GM23248 (cell line): Measurements from ENCODE around the gene CNIH4. TPM values are rescaled to one million over a fixed set of nuclear protein-coding genes. Genes with fewer than 3 reads are reported as not detected.

Experiments
- DNase-seq: peaks from one replicate; pipeline ENCODE4 v3.0.0-alpha.2; 2015
- H2AFZ ChIP-seq: fragments of 200-600 bp; sonication (generic); 2 replicates; pipeline ENCODE4 v1.6.1; 2016; ENCODE audit warnings: antibody characterized with exemption
- H3F3A ChIP-seq: fragments of 200-600 bp; sonication (generic); 2 replicates; pipeline ENCODE4 v1.6.1; 2016; ENCODE audit warnings: mild to moderate bottlenecking, antibody characterized with exemption, mixed run types; ENCODE audit not compliant: insufficient read depth
- H3K27ac ChIP-seq: fragments of 200-600 bp; sonication (generic); 2 replicates; pipeline ENCODE4 v1.5.1; 2016; ENCODE audit warnings: mild to moderate bottlenecking
- H3K27me3 ChIP-seq: fragments of 200-600 bp; sonication (generic); replicated peaks from 2 replicates; pipeline ENCODE4 v1.6.1; 2016; ENCODE audit warnings: mild to moderate bottlenecking; ENCODE audit not compliant: insufficient read depth
- H3K36me3 ChIP-seq: fragments of 200-600 bp; sonication (generic); 2 replicates; pipeline ENCODE4 v1.6.1; 2016; ENCODE audit warnings: low read depth, mild to moderate bottlenecking
- H3K4me1 ChIP-seq: fragments of 200-600 bp; sonication (generic); 2 replicates; pipeline ENCODE4 v1.6.1; 2016; ENCODE audit warnings: mild to moderate bottlenecking; ENCODE audit not compliant: insufficient read depth
- H3K4me2 ChIP-seq: fragments of 200-600 bp; sonication (generic); one replicate; pipeline ENCODE4 v1.6.1; 2016; ENCODE audit warnings: mild to moderate bottlenecking; ENCODE audit not compliant: unreplicated experiment
- H3K4me3 ChIP-seq: fragments of 200-600 bp; sonication (generic); 2 replicates; pipeline ENCODE4 v1.5.1; 2016; ENCODE audit warnings: mild to moderate bottlenecking
- H3K79me2 ChIP-seq: fragments of 200-600 bp; sonication (generic); 2 replicates; pipeline ENCODE4 v1.6.1; 2016; ENCODE audit warnings: mild to moderate bottlenecking; ENCODE audit not compliant: insufficient read depth
- H3K9ac ChIP-seq: fragments of 200-600 bp; sonication (generic); 2 replicates; pipeline ENCODE4 v1.6.1; 2016; ENCODE audit warnings: mild to moderate bottlenecking
- H3K9me2 ChIP-seq: fragments of 200-600 bp; sonication (generic); 2 replicates; pipeline ENCODE4 v1.6.1; 2016; ENCODE audit warnings: mixed run types, mild to moderate bottlenecking, moderate library complexity; ENCODE audit not compliant: insufficient read depth
- H3K9me3 ChIP-seq: fragments of 200-600 bp; sonication (generic); one replicate; pipeline ENCODE4 v1.6.1; 2017; ENCODE audit warnings: low read depth
- H4K20me1 ChIP-seq: fragments of 200-600 bp; sonication (generic); 2 replicates; pipeline ENCODE4 v1.6.0; 2016; ENCODE audit not compliant: insufficient read depth
- EZH2 ChIP-seq: fragments of 200-600 bp; sonication (generic); IDR thresholded peaks from 2 replicates; pipeline ENCODE4 v1.6.1; 2018; ENCODE audit warnings: antibody characterized with exemption, mild to moderate bottlenecking; ENCODE audit not compliant: insufficient read depth, poor library complexity, severe bottlenecking
- EZH2phosphoT487 ChIP-seq: fragments of 200-600 bp; sonication (generic); IDR thresholded peaks from 2 replicates; pipeline ENCODE4 v1.6.1; 2018; ENCODE audit warnings: antibody characterized with exemption, moderate library complexity, mild to moderate bottlenecking, low read depth; ENCODE audit not compliant: insufficient read depth
- WGBS, 2 experiments: methylation state at CpG; one replicate each; pipeline ENCODE4 v1.1.6; 2015 to 2017; ENCODE audit warnings: low lambda C conversion rate in 2 of 2, low coverage in 1 of 2; ENCODE audit errors: missing lambda C conversion rate in 2 of 2; 5-methylcytosine and 5-hydroxymethylcytosine counted together
- in situ Hi-C: fragments of 300-500 bp; cut with MboI; formaldehyde crosslinking; loops from 2 replicates; pipeline ENCODE4 v1.15.0; 2020
- polyA plus RNA-seq: library from polyadenylated mRNA; unstranded; fragments of >200 nt; fragmentation: Nextera tagmentation; extraction: Ambion mirVana; gene quantifications from 2 replicates; pipeline ENCODE4 v1.2.1, GENCODE V29; 2016
- total RNA-seq: library from RNA; depleted of rRNA; stranded (reverse); fragments of >200 nt; shearing (Covaris generic); gene quantifications from 2 replicates; pipeline ENCODE4 v1.2.3, GENCODE V29; 2014

Gene CNIH4
- total and polyA plus RNA-seq, 2 experiments from 2014 or later = 73.5 to 142 TPM

DNA sequence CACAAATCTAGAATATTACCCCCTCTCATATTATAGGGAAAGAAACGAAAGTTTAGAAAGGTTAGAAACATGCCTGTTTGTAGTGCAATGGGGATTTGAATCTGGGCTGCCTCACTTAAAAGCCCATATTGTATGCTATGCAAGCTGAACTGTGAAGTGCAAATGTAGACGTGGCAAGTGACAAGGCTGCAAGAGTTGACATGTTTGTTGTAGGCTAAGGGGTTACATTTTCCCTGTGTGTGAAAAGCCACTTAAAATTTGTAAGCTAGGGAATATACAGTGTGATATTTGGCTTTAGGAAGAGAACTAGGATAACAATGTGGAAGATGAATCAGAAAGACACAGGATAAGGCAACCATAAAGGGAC is 48.9 kb downstream of the CNIH4 start:
- H3K36me3 ChIP-seq = peaks cover 72% of the 10 kb centered on the region
- H3K27me3 ChIP-seq = no peaks in the 10 kb centered on the region
- H3K4me2 ChIP-seq = no peak overlapping the region
- 81 to 84% methylated on average over 2 of the region's 2 CpGs for WGBS, 2 experiments
- peaks cover 9% of the 10 kb centered on the region; the same call in 1 of the 2 replicates for H3F3A ChIP-seq
- peaks cover 17% of the 10 kb centered on the region for H3K4me1 ChIP-seq
- no peak overlapping the region for H3K27ac ChIP-seq
- no peak overlapping the region for H3K9ac ChIP-seq
- no peak overlapping the region for H3K4me3 ChIP-seq
- H2AFZ ChIP-seq = no peak overlapping the region
- no peaks in the 10 kb centered on the region for H3K9me3 ChIP-seq
- H3K9me2 ChIP-seq = no peaks in the 10 kb centered on the region
- TF ChIP-seq EZH2phosphoT487 = no peak
- TF ChIP-seq EZH2 = no peak
- peaks cover 85% of the 10 kb centered on the region for H3K79me2 ChIP-seq
- no peak for DNase-seq
- in situ Hi-C loops = no loop called here
- 0 out of 2 replicates have a peak, but pooled peaks cover 3% of the 10 kb centered on the region for H4K20me1 ChIP-seq

- no peak overlapping the region for H3K9ac ChIP-seq
Observed at GRCh38 chr1:224406216-224406615, 49.5 kb downstream of the CNIH4 start.

DNA sequence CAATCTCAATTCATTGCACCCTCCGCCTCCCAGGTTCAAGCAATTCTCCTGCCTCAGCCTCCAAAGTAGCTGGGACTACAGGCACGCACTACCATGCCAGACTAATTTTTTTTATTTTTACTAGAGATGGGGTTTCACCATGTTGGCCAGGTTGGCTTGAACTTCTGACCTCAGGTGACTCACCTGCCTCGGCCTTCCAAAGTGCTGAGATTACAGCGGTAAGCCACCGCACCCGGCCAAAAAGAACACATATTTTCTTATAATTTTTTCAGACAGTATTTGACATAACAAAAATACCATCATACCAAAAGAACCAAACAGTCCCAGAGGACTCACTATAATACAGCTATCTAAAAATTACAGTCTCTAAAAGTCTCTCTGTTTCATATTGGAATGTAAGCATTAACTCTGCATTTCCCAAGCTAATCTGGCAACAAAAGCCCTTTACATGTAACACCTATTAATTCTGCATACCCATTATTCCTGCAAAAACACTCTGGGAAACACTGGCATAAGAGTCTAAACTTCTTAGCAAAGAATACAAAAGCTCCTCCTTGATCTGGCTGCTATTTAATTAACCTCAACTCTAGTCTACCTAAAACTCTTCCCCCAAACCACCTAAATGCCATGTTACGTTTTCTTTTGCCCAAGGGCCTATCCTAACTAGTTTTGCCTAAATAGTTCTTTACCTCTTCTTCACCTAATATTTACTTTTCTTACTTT is 51.1 kb downstream of the CNIH4 start:
- Histone ChIP-seq H3K4me3 (no peak overlapping the region), H3K9ac (no peak overlapping the region), H3K4me2 (no peak overlapping the region), H3K79me2 (peaks cover 82% of the 10 kb centered on the region), H3F3A (peaks cover 15% of the 10 kb centered on the region), H4K20me1 (0 out of 2 replicates have a peak, but pooled peaks cover 3% of the 10 kb centered on the region), H3K9me3 (no peaks in the 10 kb centered on the region), H3K36me3 (peaks cover 61% of the 10 kb centered on the region), H2AFZ (no peak overlapping the region), H3K27me3 (no peaks in the 10 kb centered on the region), H3K27ac (no peak overlapping the region), H3K9me2 (no peaks in the 10 kb centered on the region), H3K4me1 (peaks cover 30% of the 10 kb centered on the region)
- DNase-seq = no peak
- no peak for TF ChIP-seq EZH2
- TF ChIP-seq EZH2phosphoT487 = no peak
- in situ Hi-C loops = no loop called here
- 95 to 96% methylated on average over 7 of the region's 7 CpGs for WGBS, 2 experiments

More at GRCh38 chr1:224406216-224406615, 49.5 kb downstream of the CNIH4 start:
- no peak for TF ChIP-seq EZH2phosphoT487
- no peak for TF ChIP-seq EZH2
- Histone ChIP-seq H3K4me3 (no peak overlapping the region), H3F3A (peaks cover 12% of the 10 kb centered on the region; the same call in 1 of the 2 replicates), H4K20me1 (0 out of 2 replicates have a peak, but pooled peaks cover 3% of the 10 kb centered on the region), H2AFZ (no peak overlapping the region), H3K27ac (peak overlapping the region; percentile 23; the same call in 1 of the 2 replicates), H3K4me2 (no peak overlapping the region), H3K79me2 (peaks cover 85% of the 10 kb centered on the region), H3K36me3 (peaks cover 71% of the 10 kb centered on the region), H3K4me1 (peaks cover 17% of the 10 kb centered on the region), H3K9me2 (no peaks in the 10 kb centered on the region), H3K9me3 (no peaks in the 10 kb centered on the region), H3K27me3 (no peaks in the 10 kb centered on the region)
- DNase-seq = peak; percentile 30
- in situ Hi-C loops = no loop called here

DNA sequence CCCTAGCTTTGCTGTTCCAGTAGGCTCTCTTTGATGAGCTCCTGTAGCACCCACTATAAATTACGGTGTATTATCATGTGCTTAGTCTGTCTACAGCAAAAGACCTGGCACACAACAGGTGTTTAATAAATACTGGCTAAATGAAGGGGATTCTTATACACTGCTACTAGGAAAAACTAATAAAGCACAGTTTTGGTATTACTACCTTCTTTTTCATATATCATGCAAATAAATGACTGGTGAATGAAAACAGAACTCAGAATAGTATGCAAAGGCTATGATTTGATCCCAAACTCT is 51.6 kb downstream of the CNIH4 start:
- H4K20me1 ChIP-seq = 0 out of 2 replicates have a peak, but pooled peaks cover 3% of the 10 kb centered on the region

More for the DNA sequence above, 51.6 kb downstream of the CNIH4 start:
- in situ Hi-C loops = no loop called here
- no peaks in the 10 kb centered on the region for H3K9me3 ChIP-seq
- H3K79me2 ChIP-seq = peaks cover 81% of the 10 kb centered on the region
- WGBS, 2 experiments = 100% methylated on average over 1 of the region's 1 CpG
- H3K27me3 ChIP-seq = no peaks in the 10 kb centered on the region
- no peak for DNase-seq
- no peak overlapping the region for H3K4me3 ChIP-seq
- peaks cover 30% of the 10 kb centered on the region for H3K4me1 ChIP-seq
- peaks cover 58% of the 10 kb centered on the region for H3K36me3 ChIP-seq
- H3K9me2 ChIP-seq = no peaks in the 10 kb centered on the region
- H3K27ac ChIP-seq = no peak overlapping the region
- H3K9ac ChIP-seq = no peak overlapping the region
- TF ChIP-seq EZH2 (no peak), EZH2phosphoT487 (no peak)
- no peak overlapping the region for H2AFZ ChIP-seq
- no peak overlapping the region for H3K4me2 ChIP-seq
- peaks cover 16% of the 10 kb centered on the region for H3F3A ChIP-seq
